Right atrium auricular region (tissue), 2 donors: ENCODE data around the gene STK16. TPM values are rescaled to one million over a fixed set of nuclear protein-coding genes. Genes with fewer than 3 reads are reported as not detected.
"Not testable (repeated sequence)": the region's sequence is repeated elsewhere in the genome, so short reads cannot be mapped to it uniquely, and the experiment has no call there.

ENCODE experiments used
- DNase-seq: peaks from one replicate; pipeline ENCODE4 v3.0.0-alpha.2; 2019; ENCODE audit warnings: low spot score
- H3K27ac ChIP-seq, 2 donors: fragments of 200-600 bp; sonication (generic); 1 replicate in 1 of 2; 2 replicates in 1 of 2; pipeline ENCODE4 v1.5.1; 2016 to 2019
- H3K27me3 ChIP-seq, 2 donors: fragments of 200-600 bp; sonication (generic); one replicate each; pipeline versions ENCODE4 v1.5.1 to v1.6.0; 2017 to 2019
- H3K36me3 ChIP-seq: fragments of 200-600 bp; sonication (generic); one replicate; pipeline ENCODE4 v1.5.1; 2016
- H3K4me1 ChIP-seq, 2 donors: fragments of 200-600 bp; sonication (generic); one replicate each; pipeline versions ENCODE4 v1.5.1 to v1.6.0; 2017 to 2019
- H3K4me3 ChIP-seq, 2 donors: fragments of 200-600 bp; sonication (generic); 1 replicate in 1 of 2; 2 replicates in 1 of 2; pipeline ENCODE4 v1.5.1; 2017 to 2019; ENCODE audit warnings: mild to moderate bottlenecking in 1 of 2, moderate library complexity in 1 of 2
- H3K9me3 ChIP-seq, 2 donors: fragments of 200-600 bp; sonication (generic); one replicate each; pipeline ENCODE4 v1.5.1; 2019
- total RNA-seq, 2 donors: library from RNA; depleted of rRNA; stranded (reverse); fragments of >200 nt; gene quantifications; one replicate each; pipeline ENCODE4 v1.1.0, GENCODE V29; 2016
- TF ChIP-seq, protein P1 (sequence below), 2 donors: fragments of 200-600 bp; sonication (generic); IDR thresholded peaks; one replicate each; pipeline ENCODE4 v1.5.1; 2019; ENCODE audit warnings: antibody characterized with exemption in 2 of 2

Gene STK16, protein sequence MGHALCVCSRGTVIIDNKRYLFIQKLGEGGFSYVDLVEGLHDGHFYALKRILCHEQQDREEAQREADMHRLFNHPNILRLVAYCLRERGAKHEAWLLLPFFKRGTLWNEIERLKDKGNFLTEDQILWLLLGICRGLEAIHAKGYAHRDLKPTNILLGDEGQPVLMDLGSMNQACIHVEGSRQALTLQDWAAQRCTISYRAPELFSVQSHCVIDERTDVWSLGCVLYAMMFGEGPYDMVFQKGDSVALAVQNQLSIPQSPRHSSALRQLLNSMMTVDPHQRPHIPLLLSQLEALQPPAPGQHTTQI
- 1 to 10 TPM; 7.0 to 9.0 TPM for total RNA-seq

DNA sequence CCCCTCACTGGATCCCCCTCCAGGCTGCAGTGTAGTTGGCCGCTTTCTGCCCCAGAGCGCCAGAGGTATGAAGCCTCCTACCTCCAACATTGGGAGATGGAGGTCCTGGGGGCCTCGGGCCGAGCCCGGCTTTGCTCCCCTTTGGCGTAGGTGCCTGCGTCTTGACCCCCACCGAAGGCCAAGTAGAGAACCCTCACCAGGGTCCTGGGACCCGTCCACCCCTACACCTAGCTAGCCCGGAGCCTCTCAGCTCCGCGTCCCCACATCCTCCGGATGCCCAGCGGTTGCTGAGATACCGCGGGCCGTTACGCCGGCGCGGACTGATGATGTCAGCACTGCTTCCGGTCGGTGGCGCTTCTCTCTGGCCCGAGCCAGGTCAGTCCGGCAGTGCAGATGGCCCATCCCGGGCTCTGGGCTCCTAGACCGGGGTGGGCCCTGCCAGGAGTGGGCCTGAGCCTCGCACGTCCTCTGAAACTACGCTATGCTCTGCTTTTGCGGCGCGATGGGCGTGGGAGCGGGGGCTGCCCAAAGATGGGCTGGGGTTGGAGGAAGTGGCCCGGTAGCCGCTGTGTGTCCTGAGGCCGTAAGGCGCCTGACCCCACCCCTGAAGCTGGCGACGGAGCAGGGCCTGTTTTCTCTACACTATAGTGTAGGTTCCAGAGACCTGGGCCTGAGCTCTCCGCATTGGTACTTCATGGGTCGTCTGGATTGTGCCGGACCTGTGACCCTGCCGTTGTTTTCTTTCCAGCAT, at the start of gene STK16, which contains the start of gene GLB1L:
Gene STK16, plus strand, starts transcription at position 332 of the 751 bp plus-strand sequence. CDS start 521 bp downstream, outside the sequence.
Gene GLB1L, minus strand, starts transcription at position 297 of the 751 bp plus-strand sequence. CDS start 1,871 bp downstream, outside the sequence.
- H3K4me1 ChIP-seq, result peaks cover 0 to 35% of the 10 kb centered on the region in 2 donors
- H3K9me3 ChIP-seq, result no peaks in the 10 kb centered on the region
- DNase-seq, result peak; percentile 96
- TF ChIP-seq, protein P1, sequence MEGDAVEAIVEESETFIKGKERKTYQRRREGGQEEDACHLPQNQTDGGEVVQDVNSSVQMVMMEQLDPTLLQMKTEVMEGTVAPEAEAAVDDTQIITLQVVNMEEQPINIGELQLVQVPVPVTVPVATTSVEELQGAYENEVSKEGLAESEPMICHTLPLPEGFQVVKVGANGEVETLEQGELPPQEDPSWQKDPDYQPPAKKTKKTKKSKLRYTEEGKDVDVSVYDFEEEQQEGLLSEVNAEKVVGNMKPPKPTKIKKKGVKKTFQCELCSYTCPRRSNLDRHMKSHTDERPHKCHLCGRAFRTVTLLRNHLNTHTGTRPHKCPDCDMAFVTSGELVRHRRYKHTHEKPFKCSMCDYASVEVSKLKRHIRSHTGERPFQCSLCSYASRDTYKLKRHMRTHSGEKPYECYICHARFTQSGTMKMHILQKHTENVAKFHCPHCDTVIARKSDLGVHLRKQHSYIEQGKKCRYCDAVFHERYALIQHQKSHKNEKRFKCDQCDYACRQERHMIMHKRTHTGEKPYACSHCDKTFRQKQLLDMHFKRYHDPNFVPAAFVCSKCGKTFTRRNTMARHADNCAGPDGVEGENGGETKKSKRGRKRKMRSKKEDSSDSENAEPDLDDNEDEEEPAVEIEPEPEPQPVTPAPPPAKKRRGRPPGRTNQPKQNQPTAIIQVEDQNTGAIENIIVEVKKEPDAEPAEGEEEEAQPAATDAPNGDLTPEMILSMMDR (IDR thresholded peaks at IDR 0.05), result no peak
- H3K4me3 ChIP-seq, result peak within 1 kb of the TSS; percentile 67 to 92
- peaks cover 14% of the 10 kb centered on the region for H3K36me3 ChIP-seq
- H3K27ac ChIP-seq, result peak within 1 kb of the TSS; percentile 89 to 94
- H3K27me3 ChIP-seq, result no peaks in the 10 kb centered on the region

DNA sequence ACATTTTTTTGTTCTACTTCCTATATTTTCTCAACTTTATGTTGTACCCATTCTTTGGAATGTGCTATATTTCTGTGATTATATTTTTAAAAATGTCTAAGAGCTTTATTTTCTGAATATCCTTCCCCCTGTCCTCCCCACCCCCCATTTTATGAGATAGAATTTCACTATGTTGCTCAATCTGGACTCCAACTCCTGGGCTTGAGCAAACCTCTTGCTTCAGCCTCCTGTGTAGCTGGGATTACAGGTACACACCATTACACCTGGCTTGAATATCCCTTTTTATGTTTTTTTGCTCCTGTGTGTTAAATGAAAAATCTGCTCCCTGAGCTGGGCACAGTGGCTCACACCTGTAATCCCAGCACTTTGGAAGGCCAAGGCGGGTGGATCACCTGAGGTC, 47.9 kb upstream of the STK16 start:
- no peak for DNase-seq
- H3K27me3 ChIP-seq, result no peaks in the 10 kb centered on the region
- no peak overlapping the region for H3K27ac ChIP-seq
- no peaks in the 10 kb centered on the region for H3K9me3 ChIP-seq
- H3K4me1 ChIP-seq, result no peaks in the 10 kb centered on the region
- TF ChIP-seq, protein P1 (IDR thresholded peaks at IDR 0.05), result no peak
- no peak overlapping the region for H3K4me3 ChIP-seq
- H3K36me3 ChIP-seq, result no peaks in the 10 kb centered on the region

DNA sequence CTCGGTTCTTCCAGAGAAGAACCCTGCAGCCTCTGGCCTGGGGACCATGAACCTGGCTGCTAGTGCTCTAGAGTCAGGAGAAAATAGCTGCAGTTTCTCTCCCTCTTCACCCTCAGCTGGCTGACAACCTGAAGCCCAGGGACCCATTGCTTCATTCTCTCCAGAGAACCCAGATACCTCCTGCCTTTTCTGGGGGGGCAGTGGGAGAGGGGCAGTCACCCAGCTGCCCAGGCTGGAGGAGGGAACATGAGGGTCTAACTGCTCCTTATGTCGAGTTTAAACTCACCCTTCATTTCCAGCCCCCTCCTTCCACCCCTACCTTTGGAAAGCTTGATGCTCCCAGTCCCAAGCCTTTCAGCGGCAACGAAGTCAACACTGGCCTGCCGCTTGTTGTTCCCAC, 46.3 kb upstream of the STK16 start:
- Histone ChIP-seq H3K9me3 (no peaks in the 10 kb centered on the region), H3K36me3 (no peaks in the 10 kb centered on the region), H3K27me3 (no peaks in the 10 kb centered on the region), H3K27ac (no peak overlapping the region), H3K4me1 (no peaks in the 10 kb centered on the region), H3K4me3 (no peak overlapping the region)
- TF ChIP-seq, protein P1 (IDR thresholded peaks at IDR 0.05), result no peak
- no peak for DNase-seq

DNA sequence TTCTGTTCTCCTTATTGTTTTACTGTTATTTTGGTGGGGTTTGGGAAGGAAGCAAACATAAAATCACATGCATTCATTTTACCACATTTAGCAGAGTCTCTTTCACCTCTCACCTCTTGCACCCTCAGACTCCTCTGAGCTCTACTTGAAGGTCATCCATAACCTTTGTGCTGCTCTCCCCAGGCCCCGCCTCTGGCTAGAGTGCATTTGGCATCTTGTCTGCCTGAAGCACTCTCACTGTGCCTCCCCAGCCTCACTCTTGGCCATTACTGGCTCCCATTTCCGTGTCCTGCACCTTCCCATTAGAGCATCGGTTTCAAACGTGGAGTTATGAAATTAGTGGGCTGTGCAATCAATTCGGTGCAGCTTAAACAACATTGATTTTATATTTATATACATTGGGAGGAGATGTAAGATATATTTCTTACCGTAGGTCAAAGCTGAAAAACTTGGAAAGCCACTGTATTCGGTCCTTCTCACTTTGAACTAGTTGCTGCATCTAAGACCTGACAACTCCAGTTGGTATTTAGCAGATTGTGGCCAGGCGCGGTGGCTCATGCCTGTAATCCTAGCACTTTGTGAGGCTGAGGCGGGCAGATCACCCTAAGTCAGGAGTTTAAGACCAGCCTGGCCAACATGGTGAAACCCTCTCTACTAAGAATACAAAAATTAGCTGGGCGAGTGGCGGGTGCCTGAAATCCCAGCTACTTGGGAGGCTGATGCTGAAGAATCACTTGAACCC, 45.6 kb upstream of the STK16 start:
- no peaks in the 10 kb centered on the region for H3K9me3 ChIP-seq
- H3K36me3 ChIP-seq, result no peaks in the 10 kb centered on the region
- no peaks in the 10 kb centered on the region for H3K27me3 ChIP-seq
- no peak for DNase-seq
- TF ChIP-seq, protein P1 (IDR thresholded peaks at IDR 0.05), result no peak
- H3K4me1 ChIP-seq, result no peaks in the 10 kb centered on the region
- no peak overlapping the region for H3K27ac ChIP-seq
- no peak overlapping the region for H3K4me3 ChIP-seq

DNA sequence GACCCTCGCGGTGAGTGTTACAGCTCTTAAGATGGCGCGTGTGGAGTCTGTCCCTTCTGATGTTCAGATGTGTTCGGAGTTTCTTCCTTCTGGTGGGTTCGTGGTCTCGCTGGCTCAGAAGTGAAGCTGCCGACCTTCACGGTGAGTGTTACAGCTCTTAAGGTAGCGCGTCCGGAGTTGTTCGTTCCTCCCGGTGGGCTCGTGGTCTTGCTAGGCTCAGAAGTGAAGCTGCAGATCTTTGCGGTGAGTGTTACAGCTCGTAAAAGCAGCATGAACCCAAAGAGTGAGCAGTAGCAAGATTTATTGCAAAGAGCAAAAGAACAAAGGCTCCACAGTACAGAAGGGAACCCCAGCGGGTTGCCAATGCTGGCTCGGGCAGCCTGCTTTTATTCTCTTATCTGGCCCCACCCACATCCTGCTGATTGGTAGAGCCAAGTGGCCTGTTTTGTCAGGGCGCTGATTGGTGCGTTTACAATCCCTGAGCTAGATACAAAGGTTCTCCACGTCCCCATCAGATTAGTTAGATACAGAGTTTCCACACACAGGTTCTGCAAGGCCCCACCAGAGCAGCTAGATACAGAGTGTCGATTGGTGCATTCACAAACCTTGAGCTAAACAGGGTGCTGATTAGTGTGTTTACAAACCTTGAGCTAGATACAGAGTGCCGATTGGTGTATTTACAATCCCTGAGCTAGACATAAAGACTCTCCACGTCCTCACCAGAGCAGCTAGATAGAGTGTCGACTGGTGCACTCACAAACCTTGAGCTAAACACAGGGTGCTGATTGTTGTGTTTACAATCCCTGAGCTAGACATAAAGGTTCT, 44.6 kb upstream of the STK16 start:
- DNase-seq, H3K4me1 ChIP-seq: not testable (repeated sequence)

DNA sequence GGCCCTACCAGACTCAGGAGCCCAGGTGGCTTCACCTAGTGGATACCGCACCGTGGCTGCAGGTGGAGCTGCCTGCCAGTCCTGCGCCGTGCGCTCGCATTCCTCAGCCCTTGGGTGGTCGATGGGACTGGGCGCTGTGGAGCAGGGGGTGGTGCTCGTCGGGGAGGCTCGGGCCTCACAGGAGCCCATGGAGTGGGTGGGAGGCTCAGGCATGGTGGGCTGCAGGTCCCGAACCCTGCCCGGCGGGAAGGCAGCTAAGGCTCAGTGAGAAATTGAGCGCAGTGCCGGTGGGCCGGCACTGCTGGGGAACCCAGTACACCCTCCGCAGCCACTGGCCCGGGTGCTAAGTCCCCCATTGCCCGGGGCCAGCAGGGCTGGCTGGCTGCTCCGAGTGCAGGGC, 43.9 kb upstream of the STK16 start:
- not testable (repeated sequence) for H3K4me1 ChIP-seq, H3K9me3 ChIP-seq, H3K27me3 ChIP-seq, H3K36me3 ChIP-seq, H3K27ac ChIP-seq, DNase-seq, H3K4me3 ChIP-seq

More for the DNA sequence above, 44.6 kb upstream of the STK16 start:
- H3K9me3 ChIP-seq, H3K4me3 ChIP-seq, H3K27ac ChIP-seq, H3K27me3 ChIP-seq, H3K36me3 ChIP-seq: not testable (repeated sequence)
